Measurements from ENCODE around the gene AMFR. TPM values are rescaled to one million over a fixed set of nuclear protein-coding genes. Genes with fewer than 3 reads are reported as not detected.

AMFR gene
- total and polyA plus RNA-seq, 10 donors = 48.1 to 249 (median 99.3) TPM

GRCh38 chr16:56468800-56469199, 43.5 kb upstream of the AMFR start:
- Histone ChIP-seq H3K4me1 (no peaks in the 10 kb centered on the region), H3K27ac (no peak overlapping the region), H3K9me3 (no peaks in the 10 kb centered on the region), H3K27me3 (replicated peaks in 1 of 7) (no peaks in the 10 kb centered on the region), H3K36me3 (peaks cover 0 to 100% (median 89%) of the 10 kb centered on the region in 6 donors), H3K4me3 (no peak overlapping the region)
- intact Hi-C loops (cut with DNase I; ENCODE audit: low total_unique reads) = no loop called here
- DNase-seq = no peak
- TF ChIP-seq POLR2A (IDR thresholded peaks at IDR 0.05) = no peak
- TF ChIP-seq CTCF (IDR thresholded peaks at IDR 0.05 in 8 of 11, conservative IDR thresholded peaks at IDR 0.05 in 3 of 11) = no peak

- no peak overlapping the region for H3K4me3 ChIP-seq
- no peaks in the 10 kb centered on the region for H3K9me3 ChIP-seq
- no peaks in the 10 kb centered on the region for H3K4me1 ChIP-seq
- intact Hi-C loops (cut with DNase I; ENCODE audit: low total_unique reads) = no loop called here
- 94 to 99% (median 98%) methylated on average over 2 of the region's 2 CpGs for WGBS, 5 donors
- TF ChIP-seq CTCF (IDR thresholded peaks at IDR 0.05 in 8 of 11, conservative IDR thresholded peaks at IDR 0.05 in 3 of 11) (no peak), POLR2AphosphoS5 (IDR thresholded peaks at IDR 0.05) (no peak), POLR2A (IDR thresholded peaks at IDR 0.05) (no peak)
- H3K27ac ChIP-seq = no peak overlapping the region
- DNase-seq = no peak
- H3K27me3 ChIP-seq (replicated peaks in 1 of 7) = no peaks in the 10 kb centered on the region
- H3K36me3 ChIP-seq = peaks cover 0 to 100% (median 83%) of the 10 kb centered on the region in 6 donors
These were observed 41.0 kb upstream of the AMFR start for GRCh38 chr16:56466344-56466743.

- no peaks in the 10 kb centered on the region for H3K4me1 ChIP-seq
- no peaks in the 10 kb centered on the region for H3K9me3 ChIP-seq
- no peak for DNase-seq
- intact Hi-C loops (cut with DNase I; ENCODE audit: low total_unique reads) = no loop called here
- WGBS, 5 donors = 92 to 99% (median 97%) methylated on average over 6 of the region's 6 CpGs
- H3K27me3 ChIP-seq (replicated peaks in 1 of 7) = no peaks in the 10 kb centered on the region
- H3K27ac ChIP-seq = no peak overlapping the region
- H3K36me3 ChIP-seq = peaks cover 0 to 100% (median 64%) of the 10 kb centered on the region in 6 donors
- TF ChIP-seq CTCF (IDR thresholded peaks at IDR 0.05 in 8 of 11, conservative IDR thresholded peaks at IDR 0.05 in 3 of 11) (no peak), POLR2A (IDR thresholded peaks at IDR 0.05) (no peak), POLR2AphosphoS5 (IDR thresholded peaks at IDR 0.05) (no peak)
- no peak overlapping the region for H3K4me3 ChIP-seq
These were observed 37.8 kb upstream of the AMFR start for GRCh38 chr16:56463153-56463552.

- intact Hi-C loops (cut with DNase I; ENCODE audit: low total_unique reads) = no loop called here
- no peak overlapping the region for H3K27ac ChIP-seq
- H3K27me3 ChIP-seq (replicated peaks in 1 of 7) = no peaks in the 10 kb centered on the region
- DNase-seq = no peak
- H3K9me3 ChIP-seq = no peaks in the 10 kb centered on the region
- peaks cover 0 to 100% (median 62%) of the 10 kb centered on the region in 6 donors for H3K36me3 ChIP-seq
- H3K4me3 ChIP-seq = no peak overlapping the region
- TF ChIP-seq POLR2A (IDR thresholded peaks at IDR 0.05) = no peak
- TF ChIP-seq CTCF (IDR thresholded peaks at IDR 0.05 in 8 of 11, conservative IDR thresholded peaks at IDR 0.05 in 3 of 11) = no peak
- TF ChIP-seq POLR2AphosphoS5 (IDR thresholded peaks at IDR 0.05) = no peak
- 92 to 98% (median 96%) methylated on average over 3 of the region's 3 CpGs for WGBS, 5 donors
- H3K4me1 ChIP-seq = no peaks in the 10 kb centered on the region
These were observed 36.9 kb upstream of the AMFR start for GRCh38 chr16:56462064-56462796.

Data from spleen (tissue), 11 donors.